NCI-H2196 treated with DMSO at 0.1 percent for 48 hours (cell line): ENCODE data around the gene NLN.
"Not testable (repeated sequence)": the region's sequence is repeated elsewhere in the genome, so short reads cannot be mapped to it uniquely, and the experiment has no call there.

Experiments
- DNase-seq: peaks from one replicate; lab custom pipeline; 2025; ENCODE audit not compliant: unreplicated experiment; lab: John Stamatoyannopoulos, UW

Gene NLN

GRCh38 chr5:65732046-65732445, 10.0 kb downstream of the NLN start:
- DNase-seq: not testable (repeated sequence)

DNA sequence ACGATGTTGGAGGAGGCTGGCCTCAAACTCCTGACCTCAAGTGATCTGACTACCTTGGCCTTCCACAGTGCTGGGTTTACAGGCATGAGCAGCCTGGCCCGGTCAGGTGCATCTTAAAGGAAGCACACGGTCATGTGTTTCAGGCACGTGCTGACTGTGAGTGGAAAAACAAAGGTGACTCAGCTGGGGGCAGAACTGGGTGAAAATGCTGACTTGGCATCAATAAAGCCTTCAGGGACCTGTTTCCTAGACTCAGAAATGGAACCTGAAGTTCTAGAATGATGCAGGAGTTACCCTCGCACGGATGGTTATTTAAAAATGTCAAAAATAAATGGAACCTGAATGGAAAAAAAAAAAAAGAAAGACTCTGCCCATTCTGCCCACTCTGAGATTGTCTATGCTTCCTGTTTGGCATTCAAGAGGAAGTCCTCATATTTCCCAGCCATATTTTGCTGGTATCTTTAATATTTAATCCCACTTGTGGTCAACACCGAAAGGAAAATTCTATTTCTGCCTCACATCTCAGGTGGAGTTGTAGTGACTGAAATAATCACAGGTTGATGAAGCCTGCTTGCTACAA, 12.3 kb downstream of the NLN start:
- not testable (repeated sequence) for DNase-seq

GRCh38 chr5:65734921-65735320, 12.9 kb downstream of the NLN start:
- no peak for DNase-seq

DNA sequence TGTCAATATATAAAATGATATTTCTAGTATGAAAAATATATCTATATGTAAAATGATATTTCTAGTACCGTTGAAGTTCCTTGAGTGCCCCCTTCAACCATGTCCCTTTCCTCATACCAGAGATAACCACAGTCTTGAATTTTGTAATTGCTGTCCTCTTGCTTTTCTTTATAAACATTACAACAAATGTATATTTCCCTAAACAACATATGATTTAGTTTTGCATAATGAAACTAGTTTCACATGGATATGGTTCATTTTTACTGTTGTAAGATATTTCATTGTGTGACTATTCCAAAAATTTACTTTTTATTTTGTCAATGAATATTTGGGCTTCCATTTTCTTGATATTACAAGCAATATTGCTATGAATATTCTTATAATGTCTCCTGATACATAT, 14.0 kb downstream of the NLN start:
- DNase-seq: no peak

DNA sequence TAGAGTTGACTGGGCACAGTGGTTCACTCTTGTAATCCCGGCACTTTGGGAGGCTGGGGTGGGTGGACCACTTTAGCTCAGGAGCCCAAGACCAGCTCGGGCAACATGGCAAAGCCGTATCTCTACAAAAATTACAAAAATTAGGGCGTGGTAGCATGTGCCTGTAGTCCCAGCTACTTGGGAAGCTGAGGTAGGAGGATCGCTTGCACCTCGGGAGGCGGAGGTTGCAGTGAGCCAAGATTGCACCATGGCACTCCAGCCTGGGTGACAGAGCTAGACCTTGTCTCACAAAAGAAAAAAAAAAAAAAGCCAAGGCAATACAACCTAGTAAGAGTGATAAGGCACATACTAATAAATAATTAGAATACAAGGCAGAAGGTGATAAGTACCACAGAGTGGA, 15.8 kb downstream of the NLN start:
- no peak for DNase-seq

DNA sequence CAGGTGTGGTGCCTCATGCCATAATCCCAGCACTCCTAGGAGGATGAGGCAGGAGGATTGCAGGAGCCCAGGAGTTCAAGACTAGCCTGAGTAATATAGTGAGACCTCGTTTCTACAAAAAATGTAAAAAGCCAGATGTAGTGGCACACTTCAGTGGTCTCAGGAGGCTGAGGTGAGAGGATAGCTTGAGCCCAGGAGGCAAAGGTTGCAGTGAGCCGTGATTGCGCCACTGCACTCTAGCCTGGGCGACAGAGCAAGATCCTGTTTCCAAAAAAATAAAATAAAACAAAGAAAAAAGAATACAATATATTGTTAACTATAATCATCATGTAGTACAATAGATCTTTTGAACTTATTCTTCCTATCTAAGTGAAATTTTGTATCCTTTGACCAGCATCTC, 16.3 kb downstream of the NLN start:
- DNase-seq: no peak

- DNase-seq: no peak
Measured at GRCh38 chr5:65739162-65739561, 17.2 kb downstream of the NLN start.

DNA sequence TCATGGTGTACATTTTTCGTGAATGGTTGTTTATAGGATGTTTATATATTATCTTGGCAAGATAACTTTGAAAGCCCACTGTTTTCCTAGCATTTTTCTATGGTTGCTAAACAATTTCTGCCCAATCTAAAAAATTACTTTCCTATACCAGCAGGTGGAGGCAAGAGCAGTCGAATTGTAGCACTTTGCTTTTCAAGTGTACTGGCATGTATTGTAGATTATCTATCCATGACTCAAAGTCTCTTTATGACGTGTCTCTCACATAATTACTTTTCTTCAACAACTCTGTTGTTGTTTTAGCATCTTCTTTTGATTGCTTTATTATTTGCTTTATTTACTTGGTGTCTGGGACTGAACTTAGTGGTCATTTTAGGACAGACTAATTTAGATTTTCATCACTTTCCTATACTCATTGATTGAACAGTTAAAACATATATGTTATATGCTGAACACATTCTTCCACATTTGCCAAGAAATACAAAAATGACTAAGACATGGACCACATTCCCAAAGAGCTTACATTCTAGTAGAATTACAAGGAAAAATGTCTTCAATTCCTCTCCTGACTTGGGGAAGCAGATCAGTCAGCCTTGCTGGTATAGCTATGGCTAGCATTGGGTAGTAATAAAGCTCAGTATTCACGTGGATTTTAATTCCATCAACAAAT, 20.7 kb downstream of the NLN start:
- DNase-seq: no peak

DNA sequence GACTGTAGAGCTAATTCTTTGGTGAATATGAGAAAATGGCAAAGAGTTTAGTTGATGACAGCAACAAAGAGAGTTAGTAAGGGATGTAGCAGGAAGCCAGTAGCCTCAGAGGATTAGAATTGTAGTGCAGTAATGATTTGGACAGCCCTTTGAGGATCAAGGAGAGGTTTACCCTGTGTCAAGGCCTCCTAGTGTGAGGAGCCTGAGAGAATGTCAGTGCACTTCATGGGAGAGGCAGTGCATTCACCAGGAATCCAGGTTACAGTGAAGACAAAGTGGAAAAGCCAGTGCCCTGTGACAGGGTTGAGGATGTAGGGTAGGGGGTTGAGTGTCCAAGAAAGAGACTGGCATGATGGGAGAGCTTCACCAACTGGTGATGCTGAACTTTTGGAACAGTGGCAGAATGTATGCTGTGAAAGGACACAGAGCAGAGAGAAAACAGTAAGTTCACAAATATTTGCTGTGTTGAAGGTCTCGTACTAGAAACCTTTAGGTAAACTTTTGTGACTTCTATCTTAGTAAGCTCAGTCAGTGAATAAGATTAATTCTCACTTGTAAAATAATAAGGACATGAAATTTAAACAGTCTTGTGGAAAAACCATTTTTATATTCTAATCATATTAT, 27.3 kb downstream of the NLN start:
- DNase-seq: no peak

DNA sequence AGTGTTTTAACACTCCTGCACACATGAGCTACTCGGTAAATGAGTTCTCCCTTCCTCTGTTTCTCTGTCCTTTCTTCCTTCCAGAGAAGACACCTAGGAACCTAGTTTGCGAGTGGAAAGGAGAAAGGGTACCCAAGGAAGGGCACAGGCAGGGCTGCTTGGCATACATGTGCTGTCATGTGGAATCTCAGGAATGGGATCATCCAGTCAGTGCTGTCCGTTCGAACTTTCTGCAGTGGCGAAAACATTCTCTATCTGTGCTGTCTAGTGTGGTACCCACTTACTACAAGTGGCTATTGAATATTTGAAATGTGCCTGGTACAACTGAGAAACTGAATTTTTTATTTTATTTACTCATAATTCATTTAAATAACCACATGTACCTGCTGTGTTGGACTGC, 28.0 kb downstream of the NLN start:
- DNase-seq: no peak

GRCh38 chr5:65750938-65751337, 28.9 kb downstream of the NLN start:
- no peak for DNase-seq

GRCh38 chr5:65753189-65753588, 31.2 kb downstream of the NLN start:
- no peak for DNase-seq

DNA sequence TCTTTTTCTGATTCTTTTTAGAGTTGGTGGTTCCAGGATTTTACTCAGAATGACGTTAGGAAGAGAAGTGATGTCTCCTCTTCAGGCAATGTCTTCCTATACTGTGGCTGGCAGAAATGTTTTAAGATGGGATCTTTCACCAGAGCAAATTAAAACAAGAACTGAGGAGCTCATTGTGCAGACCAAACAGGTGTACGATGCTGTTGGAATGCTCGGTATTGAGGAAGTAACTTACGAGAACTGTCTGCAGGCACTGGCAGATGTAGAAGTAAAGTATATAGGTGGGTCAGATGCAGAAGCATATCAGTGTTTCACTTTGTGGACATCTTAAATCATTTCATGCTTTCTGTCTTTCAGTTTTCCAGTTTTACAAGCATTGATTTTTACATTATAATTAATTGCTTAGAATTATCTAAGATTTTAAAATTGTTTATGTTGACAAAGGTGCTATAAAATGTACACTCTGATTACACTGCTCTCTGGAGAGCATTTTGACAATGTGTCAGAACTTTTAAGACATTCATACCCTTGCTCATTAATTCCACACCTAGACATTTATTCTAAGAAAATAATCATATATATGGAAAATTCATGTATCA, 36.6 kb downstream of the NLN start:
- DNase-seq: no peak

- DNase-seq: no peak
Measured at GRCh38 chr5:65760504-65761275, 38.7 kb downstream of the NLN start.

- no peak for DNase-seq
Measured at GRCh38 chr5:65762234-65762633, 40.2 kb downstream of the NLN start.

DNA sequence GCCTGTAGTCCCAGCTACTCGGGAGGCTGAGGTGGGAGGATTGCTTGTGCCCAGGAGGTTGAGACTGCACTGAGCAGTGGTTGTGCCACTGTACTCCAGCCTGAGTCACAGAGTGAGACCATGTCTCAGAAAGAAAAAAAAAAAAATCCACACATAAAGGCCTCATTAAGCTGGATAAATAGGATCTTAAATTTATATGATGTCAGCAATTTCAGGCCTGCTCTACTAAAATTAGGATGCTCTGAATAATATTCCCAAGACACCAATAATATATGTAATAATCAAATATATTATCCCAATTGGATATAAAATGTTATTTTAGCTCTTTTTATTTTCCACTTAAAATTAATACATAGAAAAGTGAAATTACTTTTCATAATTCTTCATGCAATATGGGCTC, 43.6 kb downstream of the NLN start:
- no peak for DNase-seq

DNA sequence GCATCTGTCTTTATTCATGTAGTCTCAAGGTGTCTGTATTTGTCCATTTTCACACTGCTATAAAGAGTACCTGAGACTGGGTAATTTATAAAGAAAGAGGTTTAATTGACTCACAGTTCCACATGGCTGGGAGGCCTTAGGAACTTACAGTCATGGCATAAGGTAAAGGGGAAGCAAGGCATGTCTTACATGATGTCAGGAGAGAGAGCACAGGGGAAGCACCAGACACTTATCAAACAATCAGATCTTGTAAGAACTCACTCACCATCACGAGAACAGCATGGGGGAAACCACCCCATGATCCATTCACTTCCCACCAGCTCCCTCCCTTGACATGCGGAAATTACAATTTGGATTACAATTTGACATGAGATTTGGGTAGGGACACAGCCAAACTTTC, 44.2 kb downstream of the NLN start:
- DNase-seq: no peak

DNA sequence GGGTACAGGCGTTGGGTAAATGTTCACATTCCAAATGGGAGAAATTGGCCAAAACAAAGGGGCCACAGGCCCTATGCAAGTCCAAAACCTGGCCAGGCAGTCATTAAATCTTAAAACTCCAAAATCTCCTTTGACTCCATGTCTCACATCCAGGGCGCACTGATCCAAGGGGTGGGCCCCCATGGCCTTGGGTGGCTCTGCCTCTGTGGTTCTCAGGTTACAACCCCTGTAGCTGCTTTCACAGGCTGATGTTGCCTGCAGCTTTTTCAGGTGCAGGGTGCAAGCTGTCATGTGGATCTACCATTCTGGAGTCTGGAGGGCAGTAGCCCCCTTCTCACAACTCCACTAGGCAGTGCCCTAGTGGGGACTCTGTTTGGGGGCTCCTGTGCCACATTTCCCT, 44.8 kb downstream of the NLN start:
- DNase-seq: no peak

DNA sequence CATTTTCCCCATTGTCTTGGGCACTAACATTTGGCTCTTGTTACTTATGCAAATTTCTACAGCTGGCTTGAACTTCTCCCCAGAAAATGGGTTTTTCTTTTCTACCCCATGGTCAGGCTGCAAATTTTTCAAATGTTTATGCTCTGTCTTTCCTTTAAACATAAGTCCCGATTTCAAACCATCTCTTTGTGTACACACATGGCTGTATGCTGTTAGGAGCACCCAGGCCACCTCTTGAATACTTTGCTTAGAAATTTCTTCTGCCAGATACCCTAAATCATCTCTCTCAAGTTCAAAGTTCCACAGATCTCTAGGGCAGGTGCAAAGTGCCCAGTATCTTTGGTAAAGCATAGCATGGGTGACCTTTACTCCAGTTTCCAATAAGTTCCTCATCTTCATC, 45.6 kb downstream of the NLN start:
- no peak for DNase-seq

DNA sequence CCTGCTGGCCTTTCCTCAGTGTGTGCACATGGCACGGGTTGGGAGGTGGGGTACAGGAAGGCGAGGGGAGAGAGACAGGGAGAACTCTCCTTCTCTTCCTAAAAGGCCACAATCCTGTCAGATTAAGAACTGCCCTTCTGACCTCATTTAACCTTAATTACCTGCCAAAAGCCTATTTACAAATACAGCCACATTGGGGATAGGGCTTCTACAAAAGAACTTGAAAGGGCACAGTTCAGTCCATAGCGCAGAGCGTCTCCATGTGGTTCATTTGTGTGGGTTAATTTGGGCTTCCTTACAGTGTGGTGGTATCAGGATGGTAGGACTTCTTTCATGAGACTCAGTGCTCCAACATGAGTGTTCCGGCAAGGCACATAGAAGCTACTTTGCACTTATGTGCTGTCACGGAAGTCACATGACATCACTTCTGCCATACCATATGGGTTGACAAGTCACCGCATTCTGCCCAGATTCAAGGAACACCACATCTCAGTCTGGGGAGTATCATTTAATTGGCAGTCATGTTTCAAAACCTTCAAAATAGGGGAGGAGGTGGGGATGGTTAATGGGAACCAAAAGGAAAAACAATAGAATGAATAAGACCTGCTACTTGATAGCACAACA, 46.8 kb downstream of the NLN start:
- DNase-seq: no peak

GRCh38 chr5:65769539-65769938, 47.5 kb downstream of the NLN start:
- peak; percentile 24 for DNase-seq
